Measurements from ENCODE around the gene PAM16.
A peak's percentile ranks its signal among the peaks of the same experiment; 100 is the strongest.

Gene PAM16

GRCh38 chr16:4317532-4318450 is 33.3 kb downstream of the PAM16 start:
- DNase-seq, result no peak

GRCh38 chr16:4316864-4317531 is 34.1 kb downstream of the PAM16 start:
- no peak for DNase-seq

- DNase-seq, result no peak
These were observed 34.8 kb downstream of the PAM16 start for GRCh38 chr16:4316108-4316863.

- DNase-seq, result peak; percentile 5
These were observed 35.7 kb downstream of the PAM16 start, which contains the start of gene GLIS2 for GRCh38 chr16:4315186-4316107. GLIS2 (plus strand) TSS chr16:4316067; CDS start chr16:4332281, 16,214 bp downstream.

- no peak for DNase-seq
These were observed 36.5 kb downstream of the PAM16 start for GRCh38 chr16:4314532-4315185.

GRCh38 chr16:4313563-4314531 is 37.3 kb downstream of the PAM16 start:
- DNase-seq, result no peak

- peak; percentile 44 for DNase-seq
These were observed 41.3 kb downstream of the PAM16 start for GRCh38 chr16:4309833-4310266.

GRCh38 chr16:4309102-4309832 is 41.9 kb downstream of the PAM16 start:
- DNase-seq, result no peak

GRCh38 chr16:4307215-4308037 is 43.7 kb downstream of the PAM16 start:
- DNase-seq, result peak; percentile 95

- DNase-seq, result peak; percentile 39
These were observed 44.5 kb downstream of the PAM16 start for GRCh38 chr16:4306470-4307214.

- DNase-seq, result no peak
These were observed 47.1 kb downstream of the PAM16 start for GRCh38 chr16:4303973-4304372.

GRCh38 chr16:4301968-4302367 is 49.2 kb downstream of the PAM16 start:
- no peak for DNase-seq

GRCh38 chr16:4301177-4301576 is 49.9 kb downstream of the PAM16 start:
- no peak for DNase-seq

GRCh38 chr16:4298761-4299522 is 52.2 kb downstream of the PAM16 start:
- DNase-seq, result no peak

- no peak for DNase-seq
These were observed 53.6 kb downstream of the PAM16 start for GRCh38 chr16:4297480-4297879.

- no peak for DNase-seq
These were observed 55.5 kb downstream of the PAM16 start for GRCh38 chr16:4295581-4295980.

GRCh38 chr16:4293822-4294457 is 57.2 kb downstream of the PAM16 start:
- no peak for DNase-seq

Measured in activated effector memory CD4-positive, alpha-beta T cell treated with Interleukin-2 at 50 U/mL for 16 hours (primary cell).